PC-3 (cell line): Measurements from ENCODE around the gene DUSP28.

Experiments
- EZH2 ChIP-seq: fragments of 300-600 bp; sonication (generic); IDR thresholded peaks from one replicate; pipeline ENCODE4 v1.6.1; 2017; ENCODE audit warnings: antibody characterized with exemption, mild to moderate bottlenecking, low read length; ENCODE audit not compliant: unreplicated experiment
- TF ChIP-seq, protein P1 (sequence below): fragments of 300-600 bp; sonication (generic); conservative IDR thresholded peaks from 2 replicates; pipeline ENCODE4 v1.5.1; 2017; ENCODE audit warnings: antibody characterized with exemption, low read depth, mild to moderate bottlenecking, low read length

DNA sequence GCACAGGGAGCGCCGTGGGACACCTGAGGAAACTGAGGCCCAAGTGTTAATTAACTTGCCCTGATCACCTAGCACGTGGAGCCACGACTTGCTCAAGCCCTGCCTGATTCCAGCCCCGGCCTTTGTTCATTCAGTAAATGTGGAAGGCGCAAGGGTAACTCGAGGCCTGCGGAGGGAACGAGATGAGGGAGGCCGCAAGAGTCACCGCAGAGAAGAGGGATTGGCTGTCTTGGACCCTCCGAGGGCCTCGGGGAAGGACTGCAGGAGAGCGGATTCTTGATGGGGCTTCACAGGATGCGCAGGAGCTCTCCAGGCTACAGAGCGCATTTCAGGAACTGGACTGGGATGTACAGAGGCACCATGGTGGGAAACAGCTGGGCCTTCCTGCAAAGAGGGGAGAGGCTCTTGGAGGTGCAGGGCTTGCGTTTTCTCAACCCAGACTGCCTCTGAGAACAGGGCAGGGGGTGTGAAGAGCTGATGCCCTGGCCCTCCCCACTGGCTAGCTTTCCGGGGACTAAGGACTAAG, 1.9 kb upstream of the DUSP28 start:
- TF ChIP-seq, protein P1, sequence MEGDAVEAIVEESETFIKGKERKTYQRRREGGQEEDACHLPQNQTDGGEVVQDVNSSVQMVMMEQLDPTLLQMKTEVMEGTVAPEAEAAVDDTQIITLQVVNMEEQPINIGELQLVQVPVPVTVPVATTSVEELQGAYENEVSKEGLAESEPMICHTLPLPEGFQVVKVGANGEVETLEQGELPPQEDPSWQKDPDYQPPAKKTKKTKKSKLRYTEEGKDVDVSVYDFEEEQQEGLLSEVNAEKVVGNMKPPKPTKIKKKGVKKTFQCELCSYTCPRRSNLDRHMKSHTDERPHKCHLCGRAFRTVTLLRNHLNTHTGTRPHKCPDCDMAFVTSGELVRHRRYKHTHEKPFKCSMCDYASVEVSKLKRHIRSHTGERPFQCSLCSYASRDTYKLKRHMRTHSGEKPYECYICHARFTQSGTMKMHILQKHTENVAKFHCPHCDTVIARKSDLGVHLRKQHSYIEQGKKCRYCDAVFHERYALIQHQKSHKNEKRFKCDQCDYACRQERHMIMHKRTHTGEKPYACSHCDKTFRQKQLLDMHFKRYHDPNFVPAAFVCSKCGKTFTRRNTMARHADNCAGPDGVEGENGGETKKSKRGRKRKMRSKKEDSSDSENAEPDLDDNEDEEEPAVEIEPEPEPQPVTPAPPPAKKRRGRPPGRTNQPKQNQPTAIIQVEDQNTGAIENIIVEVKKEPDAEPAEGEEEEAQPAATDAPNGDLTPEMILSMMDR, result no peak
- TF ChIP-seq EZH2, result no peak
